CD4-positive, alpha-beta T cell treated with Interleukin-17A for 4 hours (primary cell): Measurements from ENCODE around the gene THADA.
A peak's percentile ranks its signal among the peaks of the same experiment; 100 is the strongest.
"Not testable (repeated sequence)": the region's sequence is repeated elsewhere in the genome, so short reads cannot be mapped to it uniquely, and the experiment has no call there.

Source experiments
- DNase-seq: peaks from one replicate; pipeline ENCODE4 v3.0.0-alpha.2; 2020; ENCODE audit warnings: mixed read lengths

THADA gene

DNA sequence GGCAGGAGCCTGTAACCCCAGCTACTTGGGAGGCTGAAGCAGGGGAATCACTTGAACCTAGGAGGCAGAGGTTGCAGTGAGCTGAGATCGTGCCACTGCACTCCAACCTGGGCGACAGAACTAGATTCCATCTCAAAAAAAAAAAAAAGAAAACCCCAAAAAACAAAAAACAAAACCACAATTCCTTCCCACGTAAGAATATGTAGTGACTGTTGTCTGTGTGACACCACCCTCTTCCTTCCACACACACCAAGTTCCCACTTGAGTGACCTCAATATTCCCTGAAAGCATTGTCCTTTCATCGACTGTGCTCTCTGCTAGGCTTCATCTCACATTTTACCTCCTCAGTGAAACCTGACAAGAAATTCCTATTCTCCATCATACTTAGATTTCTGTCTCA is 8.8 kb upstream of the THADA start:
- DNase-seq, result no peak

DNA sequence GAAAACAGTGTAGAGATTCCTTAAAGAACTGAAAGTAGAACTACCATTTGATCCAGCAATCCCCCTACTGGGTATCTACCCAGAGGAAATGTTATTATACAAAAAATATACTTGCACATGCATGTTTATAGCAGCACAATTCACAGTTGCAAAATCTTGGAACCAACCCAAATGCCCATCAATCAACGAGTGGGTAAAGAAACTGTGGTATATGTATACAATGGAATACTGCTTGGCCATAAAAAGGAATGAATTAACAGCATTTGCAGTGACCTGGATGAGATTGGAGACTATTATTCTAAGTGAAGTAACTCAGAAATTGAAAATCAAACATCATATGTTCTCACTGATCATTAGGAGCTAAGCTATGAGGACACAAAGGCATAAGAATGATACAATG is 4.8 kb upstream of the THADA start:
- not testable (repeated sequence) for DNase-seq

DNA sequence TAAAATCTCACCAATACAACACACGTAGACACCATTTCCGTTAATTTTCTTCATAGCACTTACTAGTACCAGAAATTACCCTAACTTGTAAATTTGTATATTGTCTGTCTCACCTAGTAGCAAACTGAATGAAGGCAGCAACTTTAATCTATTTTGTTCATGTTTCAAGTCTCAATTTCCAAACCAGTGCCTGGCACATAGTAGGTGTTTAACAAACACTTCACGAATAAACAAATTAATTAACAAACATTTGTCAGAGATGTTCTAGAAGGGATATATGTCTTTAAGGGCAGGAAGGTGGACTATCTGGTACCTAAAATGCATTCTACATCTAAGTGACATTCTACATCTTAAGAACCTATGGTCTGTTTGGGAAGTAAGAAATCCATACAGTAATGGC is 963 bp downstream of the THADA start:
- DNase-seq, result no peak

DNA sequence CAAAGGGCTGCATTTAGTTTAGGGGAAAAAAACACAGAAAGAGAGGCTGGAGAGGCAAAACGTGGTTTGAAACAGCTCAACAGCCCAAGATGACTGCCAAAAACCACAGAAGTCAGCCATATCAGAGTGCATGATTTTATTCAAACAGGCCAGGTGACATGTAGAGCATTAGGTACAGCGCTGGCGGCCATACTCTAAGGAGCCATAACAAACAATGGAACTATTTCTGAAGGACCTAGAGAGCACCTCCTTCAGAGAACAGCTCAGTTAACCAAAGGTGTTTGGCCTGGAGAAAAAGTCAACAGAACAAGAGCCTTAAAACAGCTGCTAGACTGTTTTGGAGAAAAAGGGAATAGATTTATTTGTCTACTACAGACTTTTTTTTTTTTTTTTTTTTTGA is 2.6 kb downstream of the THADA start:
- no peak for DNase-seq

GRCh38 chr2:43592443-43592842 is 3.4 kb downstream of the THADA start:
- no peak for DNase-seq

DNA sequence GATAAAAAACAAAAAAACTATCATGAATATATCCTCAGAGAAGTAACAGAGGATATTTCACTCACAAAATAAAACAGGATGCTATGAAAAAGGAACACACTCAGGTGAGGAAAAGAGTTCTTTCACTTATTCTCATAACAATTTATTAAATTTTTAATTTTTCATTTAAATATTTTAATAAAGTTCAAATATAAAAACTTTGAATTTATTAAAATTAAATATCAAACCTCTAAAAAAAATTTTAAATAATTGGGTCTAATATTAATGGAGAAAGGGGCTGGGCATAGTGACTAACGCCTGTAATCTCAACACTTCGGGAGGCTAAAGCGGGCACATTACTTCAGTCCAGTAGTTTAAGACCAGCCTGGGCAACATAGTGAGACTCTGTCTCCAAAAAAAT is 10.1 kb downstream of the THADA start:
- DNase-seq, result no peak

- DNase-seq, result no peak
Measured at GRCh38 chr2:43579275-43579981, 16.4 kb downstream of the THADA start.

GRCh38 chr2:43576981-43577892 is 18.6 kb downstream of the THADA start:
- peak; percentile 52 for DNase-seq

- no peak for DNase-seq
Measured at GRCh38 chr2:43572244-43572643, 23.6 kb downstream of the THADA start.

GRCh38 chr2:43569921-43570320 is 25.9 kb downstream of the THADA start:
- DNase-seq, result no peak

DNA sequence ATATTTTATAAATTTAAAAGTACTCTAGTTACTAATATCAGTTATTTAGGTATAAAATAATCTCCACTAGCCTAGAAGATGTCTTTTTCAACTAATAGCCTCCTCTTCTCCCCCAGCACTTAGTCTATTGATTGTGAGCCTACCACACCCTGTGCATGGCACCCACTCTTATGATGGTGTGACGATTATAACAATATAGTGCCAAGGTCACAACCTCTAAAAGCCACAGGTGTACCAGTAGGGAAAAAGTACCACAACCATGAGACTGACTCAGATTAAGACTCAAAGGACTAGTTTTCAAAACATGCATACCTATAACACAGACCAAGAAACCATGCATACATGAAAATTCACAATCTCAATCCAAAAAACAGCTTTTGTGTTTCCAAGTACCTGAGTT is 27.6 kb downstream of the THADA start:
- DNase-seq, result no peak

DNA sequence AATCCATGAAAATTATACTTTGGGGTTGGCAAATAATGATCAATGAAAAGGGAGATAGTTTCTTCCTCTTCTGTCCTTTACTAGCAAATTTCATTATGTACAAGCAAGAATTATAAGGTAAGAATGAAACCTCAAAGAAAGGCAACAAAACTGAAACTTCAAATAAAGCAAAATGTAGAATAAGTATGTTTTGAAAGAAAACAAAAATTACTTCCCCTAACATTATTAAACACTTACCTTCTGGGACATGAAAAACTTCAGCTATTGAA is 29.4 kb downstream of the THADA start:
- DNase-seq, result no peak

GRCh38 chr2:43563679-43564078 is 32.2 kb downstream of the THADA start:
- DNase-seq, result no peak

DNA sequence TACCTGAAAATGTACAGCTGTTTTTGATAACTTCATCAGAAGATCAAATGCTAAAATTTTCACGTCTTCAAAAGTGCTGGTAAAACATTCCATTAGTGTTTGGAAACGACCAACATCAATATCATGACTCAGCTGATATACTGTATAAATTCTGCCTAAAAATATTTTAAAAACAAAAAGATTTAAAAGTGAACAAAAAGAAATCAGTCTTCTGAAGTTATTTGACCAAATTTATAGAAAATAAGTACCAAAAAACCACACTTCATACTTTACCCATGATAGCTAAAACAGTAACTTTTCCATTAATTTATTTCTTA is 35.6 kb downstream of the THADA start:
- no peak for DNase-seq

- no peak for DNase-seq
Measured at GRCh38 chr2:43559391-43560230, 36.2 kb downstream of the THADA start.

GRCh38 chr2:43557196-43557595 is 38.6 kb downstream of the THADA start:
- no peak for DNase-seq

GRCh38 chr2:43556256-43556655 is 39.6 kb downstream of the THADA start:
- DNase-seq, result no peak

DNA sequence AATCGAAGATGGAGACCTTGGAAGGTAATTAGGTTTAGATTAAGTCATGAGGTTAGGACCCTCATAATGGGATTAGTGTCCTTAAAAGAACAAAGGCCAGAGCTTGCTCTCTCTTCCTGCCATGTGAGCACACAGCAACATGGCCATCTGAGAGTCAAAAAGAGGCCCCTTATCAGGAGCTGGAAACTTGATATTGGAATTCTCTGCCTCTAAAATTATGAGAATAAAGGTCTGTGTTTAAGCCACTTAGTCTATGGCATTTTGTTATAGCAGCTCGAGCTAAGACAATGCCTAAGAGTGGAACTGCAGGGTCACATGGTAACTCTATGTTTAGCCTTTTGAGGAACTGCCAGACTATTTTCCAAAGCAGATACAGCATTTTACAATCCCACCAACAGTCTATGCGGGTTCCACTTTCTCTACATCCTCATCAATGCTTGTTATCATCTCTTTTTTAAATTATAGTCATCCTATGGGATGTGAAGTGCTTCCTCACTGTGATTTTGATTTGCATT is 42.4 kb downstream of the THADA start:
- no peak for DNase-seq

DNA sequence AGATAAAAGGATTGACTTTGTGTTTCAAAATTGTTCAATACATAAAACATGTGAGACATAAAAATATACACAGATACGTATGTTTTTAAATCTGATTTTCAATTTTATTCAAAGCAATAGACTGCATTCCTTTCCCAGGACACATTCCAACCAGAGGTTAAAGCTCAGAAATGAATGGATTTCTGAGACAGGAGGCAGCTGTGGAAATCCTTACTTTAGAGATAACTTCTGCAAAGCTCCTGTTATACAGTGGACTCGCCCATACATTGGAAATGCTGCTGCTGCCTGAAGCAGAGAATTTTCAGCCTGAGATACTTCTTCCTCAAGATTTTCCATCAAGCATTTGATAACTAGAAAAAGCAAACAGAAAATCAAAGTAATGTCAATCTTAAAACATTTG is 43.8 kb downstream of the THADA start:
- no peak for DNase-seq

DNA sequence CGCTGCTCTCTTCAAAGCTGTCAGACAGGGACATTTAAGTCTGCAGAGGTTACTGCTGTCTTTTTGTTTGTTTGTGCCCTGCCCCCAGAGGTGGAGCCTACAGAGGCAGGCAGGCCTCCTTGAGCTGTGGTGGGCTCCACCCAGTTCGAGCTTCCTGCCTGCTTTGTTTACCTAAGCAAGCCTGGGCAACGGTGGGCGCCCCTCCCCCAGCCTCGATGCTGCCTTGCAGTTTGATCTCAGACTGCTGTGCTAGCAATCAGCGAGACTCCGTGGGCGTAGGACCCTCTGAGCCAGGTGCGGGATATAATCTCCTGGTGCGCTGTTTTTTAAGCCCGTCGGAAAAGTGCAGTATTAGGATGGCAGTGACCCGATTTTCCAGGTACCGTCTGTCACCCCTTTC is 47.5 kb downstream of the THADA start:
- not testable (repeated sequence) for DNase-seq

- no peak for DNase-seq
Measured at GRCh38 chr2:43542285-43542933, 53.4 kb downstream of the THADA start.

GRCh38 chr2:43541165-43541564 is 54.7 kb downstream of the THADA start:
- DNase-seq, result no peak
